ENCODE results near the gene NR2C2AP.

Gene NR2C2AP

DNA sequence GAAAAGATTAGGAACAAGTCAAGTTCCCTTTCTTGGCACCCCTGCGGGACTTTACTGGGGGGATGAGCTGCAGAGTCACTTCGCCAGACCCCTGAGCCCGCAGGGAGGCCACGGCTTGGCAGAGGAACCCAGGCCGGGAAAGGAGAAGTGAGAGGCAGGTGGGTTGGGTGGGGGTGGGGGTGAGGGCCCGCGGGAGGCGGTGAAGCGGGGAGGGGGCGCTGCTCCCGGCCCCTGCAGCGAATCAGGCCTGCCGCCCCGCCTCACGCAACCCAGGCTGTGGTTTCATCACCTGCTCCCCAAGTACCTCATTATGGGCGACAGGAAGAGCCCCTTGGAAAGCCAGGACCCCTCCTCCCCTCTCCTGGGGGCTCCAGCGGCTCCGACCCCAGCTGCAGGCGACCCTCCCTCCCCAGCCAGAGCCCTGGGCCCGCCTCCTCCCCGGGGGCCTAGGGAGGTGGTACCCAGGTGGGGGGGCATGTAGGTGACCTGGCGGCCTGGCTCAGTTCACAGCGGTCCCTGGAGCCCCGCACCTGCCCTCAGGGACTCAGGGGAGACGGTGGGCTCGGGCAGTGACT, 42.7 kb downstream of the NR2C2AP start:
- no peak overlapping the region for H3K4me3 ChIP-seq (ENCODE audit: low read length)
- TF ChIP-seq, protein P1, sequence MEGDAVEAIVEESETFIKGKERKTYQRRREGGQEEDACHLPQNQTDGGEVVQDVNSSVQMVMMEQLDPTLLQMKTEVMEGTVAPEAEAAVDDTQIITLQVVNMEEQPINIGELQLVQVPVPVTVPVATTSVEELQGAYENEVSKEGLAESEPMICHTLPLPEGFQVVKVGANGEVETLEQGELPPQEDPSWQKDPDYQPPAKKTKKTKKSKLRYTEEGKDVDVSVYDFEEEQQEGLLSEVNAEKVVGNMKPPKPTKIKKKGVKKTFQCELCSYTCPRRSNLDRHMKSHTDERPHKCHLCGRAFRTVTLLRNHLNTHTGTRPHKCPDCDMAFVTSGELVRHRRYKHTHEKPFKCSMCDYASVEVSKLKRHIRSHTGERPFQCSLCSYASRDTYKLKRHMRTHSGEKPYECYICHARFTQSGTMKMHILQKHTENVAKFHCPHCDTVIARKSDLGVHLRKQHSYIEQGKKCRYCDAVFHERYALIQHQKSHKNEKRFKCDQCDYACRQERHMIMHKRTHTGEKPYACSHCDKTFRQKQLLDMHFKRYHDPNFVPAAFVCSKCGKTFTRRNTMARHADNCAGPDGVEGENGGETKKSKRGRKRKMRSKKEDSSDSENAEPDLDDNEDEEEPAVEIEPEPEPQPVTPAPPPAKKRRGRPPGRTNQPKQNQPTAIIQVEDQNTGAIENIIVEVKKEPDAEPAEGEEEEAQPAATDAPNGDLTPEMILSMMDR (conservative IDR thresholded peaks at IDR 0.05; ENCODE audit: low read depth, low read length), result no peak
- DNase-seq (ENCODE audit: low read depth), result no peak

DNA sequence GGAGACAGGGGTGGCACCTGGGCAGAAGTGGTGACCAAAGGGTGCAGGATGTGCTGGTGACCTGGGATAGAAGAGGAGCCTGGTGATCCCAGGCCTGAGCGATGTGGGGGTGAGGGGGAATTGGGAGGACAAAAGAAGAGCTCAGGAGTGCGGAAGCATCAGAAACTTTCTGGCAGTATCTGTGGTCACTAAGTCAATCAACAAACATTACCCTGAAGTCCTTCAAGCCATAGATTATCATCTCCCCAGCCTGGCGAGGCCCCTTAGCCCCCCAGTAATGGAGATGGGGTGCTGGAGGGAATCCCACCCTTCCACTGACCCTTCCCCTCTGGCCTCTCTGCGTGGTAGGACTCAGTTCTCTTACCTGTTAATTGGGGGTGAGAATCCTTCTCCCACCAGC, 43.7 kb downstream of the NR2C2AP start:
- no peak overlapping the region for H3K4me3 ChIP-seq (ENCODE audit: low read length)
- TF ChIP-seq, protein P1 (conservative IDR thresholded peaks at IDR 0.05; ENCODE audit: low read depth, low read length), result no peak
- no peak for DNase-seq (ENCODE audit: low read depth)

GRCh38 chr19:19157808-19158207, 45.4 kb downstream of the NR2C2AP start:
- TF ChIP-seq, protein P1 (conservative IDR thresholded peaks at IDR 0.05; ENCODE audit: low read depth, low read length), result no peak
- H3K4me3 ChIP-seq (ENCODE audit: low read length), result no peak overlapping the region
- no peak for DNase-seq (ENCODE audit: low read depth)

GRCh38 chr19:19155495-19156219, 47.6 kb downstream of the NR2C2AP start:
- DNase-seq (ENCODE audit: low read depth), result no peak
- TF ChIP-seq, protein P1 (conservative IDR thresholded peaks at IDR 0.05; ENCODE audit: low read depth, low read length), result no peak
- H3K4me3 ChIP-seq (ENCODE audit: low read length), result no peak overlapping the region

- no peak overlapping the region for H3K4me3 ChIP-seq (ENCODE audit: low read length)
- TF ChIP-seq, protein P1 (conservative IDR thresholded peaks at IDR 0.05; ENCODE audit: low read depth, low read length), result no peak
- DNase-seq (ENCODE audit: low read depth), result no peak
Observed at GRCh38 chr19:19154768-19155494, 48.3 kb downstream of the NR2C2AP start.

GRCh38 chr19:19152668-19153384, 50.4 kb downstream of the NR2C2AP start:
- DNase-seq (ENCODE audit: low read depth), result no peak
- TF ChIP-seq, protein P1 (conservative IDR thresholded peaks at IDR 0.05; ENCODE audit: low read depth, low read length), result no peak
- H3K4me3 ChIP-seq (ENCODE audit: low read length), result no peak overlapping the region

Measured in retinal pigment epithelial cell (primary cell).